A673 (cell line): ENCODE measurements around the gene MVP. TPM values are rescaled to one million over a fixed set of nuclear protein-coding genes. Genes with fewer than 3 reads are reported as not detected.

Experiments
- BruUV-seq: library from RNA; stranded (reverse); fragments of 400-500 nt; replicated peaks from 2 replicates; lab custom pipeline; 2021; lab: Mats Ljungman, UMichigan
- CTCF ChIA-PET: fragments of 300-600 bp; sonication (Branson Sonifier 250); formaldehyde crosslinking; loops from one replicate; lab custom pipeline; 2022; ENCODE audit warnings: antibody characterized with exemption; lab: Charles Lee
- POLR2A ChIA-PET: fragments of 300-600 bp; sonication (Branson Sonifier 250); formaldehyde crosslinking; loops from one replicate; lab custom pipeline; 2022; ENCODE audit warnings: antibody characterized with exemption; ENCODE audit not compliant: low non-redundant PET; lab: Charles Lee
- DNase-seq: peaks from one replicate; pipeline ENCODE4 v3.0.0-alpha.2; 2015; ENCODE audit warnings: low spot score
- H3K27ac ChIP-seq: fragments of 200-600 bp; sonication (generic); 2 replicates; pipeline ENCODE4 v1.5.1; 2016; ENCODE audit warnings: mixed run types, low read depth, mild to moderate bottlenecking, mixed read lengths, antibody characterized with exemption, low read length; ENCODE audit not compliant: poor library complexity, severe bottlenecking
- H3K27me3 ChIP-seq: fragments of 200-600 bp; sonication (generic); replicated peaks from 2 replicates; pipeline ENCODE4 v1.6.1; 2017; ENCODE audit warnings: mixed run types, low read depth, mild to moderate bottlenecking, mixed read lengths, antibody characterized with exemption, low read length; ENCODE audit not compliant: insufficient read depth, poor library complexity
- H3K36me3 ChIP-seq: fragments of 200-600 bp; sonication (generic); 2 replicates; pipeline ENCODE4 v1.6.1; 2016; ENCODE audit warnings: mixed run types, mild to moderate bottlenecking, mixed read lengths, antibody characterized with exemption, low read length; ENCODE audit not compliant: insufficient read depth, poor library complexity, severe bottlenecking
- H3K4me1 ChIP-seq: fragments of 200-600 bp; sonication (generic); 2 replicates; pipeline ENCODE4 v1.6.1; 2017; ENCODE audit warnings: mixed run types, mild to moderate bottlenecking, mixed read lengths, antibody characterized with exemption, low read length; ENCODE audit not compliant: insufficient read depth, poor library complexity, severe bottlenecking
- H3K4me3 ChIP-seq: fragments of 200-600 bp; sonication (generic); 2 replicates; pipeline ENCODE4 v1.5.1; 2016; ENCODE audit warnings: low read depth, mixed run types, mild to moderate bottlenecking, mixed read lengths, low read length; ENCODE audit not compliant: poor library complexity, severe bottlenecking
- H3K9me3 ChIP-seq: fragments of 200-600 bp; sonication (generic); 2 replicates; pipeline ENCODE4 v1.6.1; 2016; ENCODE audit warnings: mixed run types, low read depth, mild to moderate bottlenecking, mixed read lengths, antibody characterized with exemption, low read length; ENCODE audit not compliant: poor library complexity, severe bottlenecking
- EZH2 ChIP-seq: fragments of 200-600 bp; sonication (generic); IDR thresholded peaks from 2 replicates; pipeline ENCODE4 v1.6.1; 2017; ENCODE audit warnings: borderline replicate concordance, low read depth, mild to moderate bottlenecking, mixed read lengths, antibody characterized with exemption, low read length; ENCODE audit not compliant: poor library complexity, severe bottlenecking
- intact Hi-C: fragments of 100-400 bp; cut with micrococcal nuclease; formaldehyde crosslinking; loops from one replicate; pipeline ENCODE4 v1.10.0; 2022; ENCODE audit not compliant: unreplicated experiment
- total RNA-seq: library from RNA; stranded (reverse); gene quantifications from 2 replicates; pipeline ENCODE4 v1.2.3, GENCODE V29; 2021
- TF ChIP-seq, protein P1 (sequence below): fragments of 300-800, 200-600 bp; sonication (generic); conservative IDR thresholded peaks from 2 replicates; pipeline ENCODE4 v1.5.1; 2017; ENCODE audit warnings: low read depth, mild to moderate bottlenecking, antibody characterized with exemption, low read length, moderate library complexity, mixed read lengths

MVP gene
- total RNA-seq, 1 experiment from 2014 or later = 5.6 TPM

DNA sequence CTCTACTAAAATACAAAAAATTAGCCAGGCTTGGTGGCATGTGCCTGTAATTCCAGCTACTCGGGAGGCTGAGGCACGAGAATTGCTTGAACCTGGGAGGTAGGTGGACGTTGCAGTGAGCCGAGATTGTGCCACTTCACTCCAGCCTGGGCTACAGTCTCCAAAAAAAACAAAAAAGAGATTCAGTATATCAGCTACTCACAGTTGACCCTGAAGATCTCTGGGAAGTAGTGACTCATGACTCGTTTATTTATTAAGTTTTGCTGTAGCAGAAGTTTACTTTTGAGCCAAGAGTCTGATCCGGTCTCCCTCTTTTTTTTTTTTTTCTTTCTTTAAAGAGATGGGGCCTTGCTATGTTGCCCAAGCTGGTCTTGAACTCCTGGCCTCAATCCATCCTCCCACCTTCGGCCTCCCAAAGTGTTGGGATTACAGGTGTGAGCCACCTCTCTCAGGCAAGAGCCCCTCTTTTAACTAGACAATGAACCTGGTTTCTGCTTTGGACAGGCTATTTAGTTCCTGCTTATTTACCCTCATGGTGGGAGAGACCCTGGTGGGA, 4.4 kb downstream of the MVP start:
- peaks cover 5% of the 10 kb centered on the region for H3K36me3 ChIP-seq
- H3K4me1 ChIP-seq = peaks cover 36% of the 10 kb centered on the region
- CTCF ChIA-PET = no interaction called here
- peak overlapping the region; percentile 21 for H3K27ac ChIP-seq
- BruUV-seq = no TSS peak
- H3K4me3 ChIP-seq = no peak overlapping the region
- no peaks in the 10 kb centered on the region for H3K9me3 ChIP-seq
- no peak for DNase-seq
- intact Hi-C loops = no loop called here
- no peaks in the 10 kb centered on the region for H3K27me3 ChIP-seq
- POLR2A ChIA-PET = interaction anchor here (0.6 to 0.7 kb wide), 2 partner anchors 30 to 164 kb away, joined by 3 to 5 read pairs; no protein-coding TSS in a partner anchor
- TF ChIP-seq EZH2 = no peak
- TF ChIP-seq, protein P1, sequence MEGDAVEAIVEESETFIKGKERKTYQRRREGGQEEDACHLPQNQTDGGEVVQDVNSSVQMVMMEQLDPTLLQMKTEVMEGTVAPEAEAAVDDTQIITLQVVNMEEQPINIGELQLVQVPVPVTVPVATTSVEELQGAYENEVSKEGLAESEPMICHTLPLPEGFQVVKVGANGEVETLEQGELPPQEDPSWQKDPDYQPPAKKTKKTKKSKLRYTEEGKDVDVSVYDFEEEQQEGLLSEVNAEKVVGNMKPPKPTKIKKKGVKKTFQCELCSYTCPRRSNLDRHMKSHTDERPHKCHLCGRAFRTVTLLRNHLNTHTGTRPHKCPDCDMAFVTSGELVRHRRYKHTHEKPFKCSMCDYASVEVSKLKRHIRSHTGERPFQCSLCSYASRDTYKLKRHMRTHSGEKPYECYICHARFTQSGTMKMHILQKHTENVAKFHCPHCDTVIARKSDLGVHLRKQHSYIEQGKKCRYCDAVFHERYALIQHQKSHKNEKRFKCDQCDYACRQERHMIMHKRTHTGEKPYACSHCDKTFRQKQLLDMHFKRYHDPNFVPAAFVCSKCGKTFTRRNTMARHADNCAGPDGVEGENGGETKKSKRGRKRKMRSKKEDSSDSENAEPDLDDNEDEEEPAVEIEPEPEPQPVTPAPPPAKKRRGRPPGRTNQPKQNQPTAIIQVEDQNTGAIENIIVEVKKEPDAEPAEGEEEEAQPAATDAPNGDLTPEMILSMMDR = no peak

DNA sequence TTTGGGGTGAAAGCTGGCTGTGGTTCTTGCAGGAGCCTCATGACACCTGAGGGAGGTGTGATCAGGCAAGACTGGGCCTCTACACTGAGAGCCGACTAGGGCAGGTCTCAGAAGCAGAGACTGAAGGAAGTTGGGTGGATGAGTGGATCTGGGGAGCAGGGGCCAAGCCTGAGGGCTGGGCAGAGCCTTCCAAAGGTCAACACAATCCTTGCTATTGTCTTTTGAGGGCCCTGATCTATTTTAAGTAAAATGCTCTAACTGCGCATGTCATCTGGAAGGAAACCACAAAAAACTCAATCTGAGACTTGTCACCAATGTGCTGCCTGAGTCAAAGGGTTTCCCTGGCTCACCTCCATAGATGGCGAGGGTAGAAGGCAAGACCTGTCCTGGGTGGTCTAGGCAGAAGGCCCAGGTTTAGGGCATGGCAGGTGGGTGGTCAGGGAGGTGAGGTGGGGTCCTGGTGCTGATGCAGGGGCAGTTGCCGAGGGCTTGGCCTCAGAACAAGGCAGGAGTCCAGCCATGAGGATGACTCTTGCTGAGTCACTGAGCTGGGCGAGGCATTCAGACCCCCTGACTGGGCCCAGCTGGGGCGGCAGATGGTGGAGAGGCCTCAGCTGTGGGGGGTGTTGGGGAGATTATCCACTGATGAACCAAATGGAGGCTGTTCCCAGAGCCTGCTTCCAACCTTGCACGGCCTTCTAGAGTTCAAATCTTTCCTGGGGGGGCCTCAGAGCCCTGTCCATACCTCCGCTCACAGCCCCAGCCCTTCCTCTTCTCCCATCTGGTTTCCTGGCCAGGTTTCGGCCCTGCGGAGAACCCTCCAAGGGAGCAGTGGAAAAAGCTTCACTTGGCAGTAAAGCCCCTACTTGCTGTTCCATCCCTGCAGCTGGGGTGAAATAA, 5.1 kb downstream of the MVP start:
- POLR2A ChIA-PET = interaction anchor here (0.6 kb wide), 1 partner anchor 31 kb away, joined by 3 read pairs; no protein-coding TSS in a partner anchor
- no peaks in the 10 kb centered on the region for H3K9me3 ChIP-seq
- no TSS peak for BruUV-seq
- intact Hi-C loops = no loop called here
- no peak for DNase-seq
- no peak overlapping the region for H3K4me3 ChIP-seq
- H3K36me3 ChIP-seq = no peaks in the 10 kb centered on the region
- peaks cover 29% of the 10 kb centered on the region for H3K4me1 ChIP-seq
- CTCF ChIA-PET = interaction anchor here (0.8 kb wide), 1 partner anchor 12 kb away, joined by 6 read pairs; no protein-coding TSS in a partner anchor
- no peaks in the 10 kb centered on the region for H3K27me3 ChIP-seq
- TF ChIP-seq, protein P1 = no peak
- no peak for TF ChIP-seq EZH2
- peak overlapping the region; percentile 21 for H3K27ac ChIP-seq

DNA sequence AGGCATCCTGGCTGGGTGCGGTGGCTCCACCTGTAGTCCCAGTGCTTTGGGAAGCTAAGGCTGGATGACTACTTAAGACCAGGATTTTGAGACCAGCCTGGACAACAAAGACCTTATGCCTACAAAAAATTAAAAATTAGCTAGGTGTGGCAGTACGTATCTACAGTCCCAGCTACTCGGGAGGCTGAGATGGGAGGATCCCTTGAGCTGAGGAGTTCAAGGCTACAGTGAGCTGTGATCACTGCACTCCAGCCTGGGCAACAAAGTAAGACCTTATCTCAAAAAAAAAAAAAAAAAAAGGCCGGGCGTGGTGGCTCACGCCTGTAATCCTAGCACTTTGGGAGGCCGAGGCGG, 6.1 kb downstream of the MVP start:
- TF ChIP-seq, protein P1 = no peak
- TF ChIP-seq EZH2 = no peak
- H3K27ac ChIP-seq = no peak overlapping the region
- no peak overlapping the region for H3K4me3 ChIP-seq
- BruUV-seq = no TSS peak
- H3K4me1 ChIP-seq = peaks cover 19% of the 10 kb centered on the region
- H3K36me3 ChIP-seq = no peaks in the 10 kb centered on the region
- ChIA-PET CTCF (interaction anchor here (0.6 to 0.8 kb wide), 2 partner anchors 13 to 809 kb away, joined by 3 to 6 read pairs; no protein-coding TSS in a partner anchor), POLR2A (interaction anchor here (0.6 kb wide), 1 partner anchor 123 kb away, joined by 6 read pairs; no protein-coding TSS in a partner anchor)
- H3K27me3 ChIP-seq = no peaks in the 10 kb centered on the region
- no peaks in the 10 kb centered on the region for H3K9me3 ChIP-seq
- no peak for DNase-seq
- intact Hi-C loops = no loop called here
